SJSA1 (cell line): ENCODE measurements around the gene AKAP13. TPM values are rescaled to one million over a fixed set of nuclear protein-coding genes. Genes with fewer than 3 reads are reported as not detected.
"Not testable (repeated sequence)": the region's sequence is repeated elsewhere in the genome, so short reads cannot be mapped to it uniquely, and the experiment has no call there.

Experiments used
- DNase-seq, 2 experiments: peaks; one replicate each; pipeline ENCODE4 v3.0.0-alpha.2; 2015 to 2020; ENCODE audit warnings: low spot score in 2 of 2, low read depth in 1 of 2
- H3K27ac ChIP-seq: fragments of 250-450 bp; sonication (Bioruptor Pico); 2 replicates; pipeline ENCODE4 v1.5.1; 2020; ENCODE audit warnings: mild to moderate bottlenecking, moderate library complexity
- H3K27me3 ChIP-seq: fragments of 250-450 bp; sonication (Bioruptor Pico); replicated peaks from 2 replicates; pipeline ENCODE4 v1.5.1; 2020; ENCODE audit warnings: mild to moderate bottlenecking, moderate library complexity
- H3K36me3 ChIP-seq: fragments of 250-450 bp; sonication (Bioruptor Pico); 2 replicates; pipeline ENCODE4 v1.5.1; 2020; ENCODE audit warnings: mild to moderate bottlenecking
- H3K4me1 ChIP-seq: fragments of 250-450 bp; sonication (Bioruptor Pico); replicated peaks from 2 replicates; pipeline ENCODE4 v1.6.1; 2021; ENCODE audit warnings: mild to moderate bottlenecking
- H3K4me3 ChIP-seq: fragments of 250-450 bp; sonication (Bioruptor Pico); 2 replicates; pipeline ENCODE4 v1.5.1; 2020; ENCODE audit warnings: mild to moderate bottlenecking
- H3K9me3 ChIP-seq: fragments of 250-450 bp; sonication (Bioruptor Pico); replicated peaks from 2 replicates; pipeline ENCODE4 v1.5.1; 2020; ENCODE audit warnings: mild to moderate bottlenecking
- total RNA-seq: library from RNA; depleted of rRNA; stranded (reverse); fragments of >200 nt; shearing (Covaris generic); gene quantifications from 2 replicates; pipeline ENCODE4 v1.2.3, GENCODE V29; 2014

Gene AKAP13
- total RNA-seq, 1 experiment from 2014 or later = 65.4 TPM

- H3K4me1 ChIP-seq = peaks cover 71% of the 10 kb centered on the region
Observed at GRCh38 chr15:85480923-85481322, 100.5 kb downstream of the AKAP13 start.

GRCh38 chr15:85481543-85481942 lies 101.1 kb downstream of the AKAP13 start:
- H3K4me3 ChIP-seq, H3K27me3 ChIP-seq, H3K36me3 ChIP-seq, H3K9me3 ChIP-seq: not testable (repeated sequence)
- DNase-seq = peak in 1 of 2 experiments; percentile 42
- peaks cover 73% of the 10 kb centered on the region for H3K4me1 ChIP-seq
- peak overlapping the region; percentile 88 for H3K27ac ChIP-seq

More at GRCh38 chr15:85480923-85481322, 100.5 kb downstream of the AKAP13 start:
- DNase-seq = peak in 1 of 2 experiments; percentile 31
- Histone ChIP-seq H3K36me3 (no peaks in the 10 kb centered on the region), H3K9me3 (no peaks in the 10 kb centered on the region), H3K27me3 (no peaks in the 10 kb centered on the region), H3K27ac (peak overlapping the region; percentile 7; the same call in 1 of the 2 replicates), H3K4me3 (no peak overlapping the region)

DNA sequence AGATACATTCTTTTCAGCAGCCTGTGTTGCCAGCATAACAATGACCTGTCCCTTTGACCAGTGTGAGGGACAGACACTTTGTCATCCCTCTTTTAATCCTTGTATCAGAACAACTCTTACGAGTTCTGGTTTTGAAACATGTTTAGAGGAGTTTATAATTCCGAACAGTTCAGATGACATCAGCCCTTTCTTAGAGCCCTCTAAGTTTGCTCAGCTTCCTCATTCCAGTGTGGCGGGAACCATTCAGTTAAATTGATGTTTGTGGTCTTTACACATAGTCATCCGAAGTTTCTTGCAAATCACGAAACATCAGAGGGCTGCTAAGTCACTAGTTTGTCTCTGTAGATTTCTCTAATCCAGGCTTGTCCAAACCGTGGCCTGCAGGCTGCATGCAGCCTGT lies 102.5 kb downstream of the AKAP13 start:
- H3K9me3 ChIP-seq = no peaks in the 10 kb centered on the region
- peak overlapping the region; percentile 88 for H3K27ac ChIP-seq
- no peaks in the 10 kb centered on the region for H3K27me3 ChIP-seq
- H3K36me3 ChIP-seq = no peaks in the 10 kb centered on the region
- DNase-seq = peak; percentile 72 to 84
- H3K4me1 ChIP-seq = peaks cover 61% of the 10 kb centered on the region
- no peak overlapping the region for H3K4me3 ChIP-seq

DNA sequence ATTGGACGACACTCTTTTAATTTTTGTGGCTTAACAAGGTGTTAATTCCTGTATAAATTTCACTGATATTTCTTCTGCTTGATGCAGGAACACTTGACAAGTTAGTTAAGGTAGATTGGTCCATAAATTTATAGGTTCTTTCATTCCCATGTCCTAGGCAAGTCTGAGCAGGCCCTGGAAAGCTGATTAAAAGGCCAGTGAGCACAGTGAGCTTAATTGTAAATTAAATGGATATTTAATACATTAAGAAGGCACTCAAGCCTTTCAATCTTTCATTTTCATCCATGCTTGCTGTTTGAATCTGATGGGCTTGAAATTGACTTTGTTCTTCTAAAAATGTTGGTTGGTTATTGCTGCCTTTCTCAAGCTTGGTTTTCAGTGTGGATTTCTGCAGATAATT lies 103.6 kb downstream of the AKAP13 start:
- H3K27ac ChIP-seq, H3K36me3 ChIP-seq: not testable (repeated sequence)

DNA sequence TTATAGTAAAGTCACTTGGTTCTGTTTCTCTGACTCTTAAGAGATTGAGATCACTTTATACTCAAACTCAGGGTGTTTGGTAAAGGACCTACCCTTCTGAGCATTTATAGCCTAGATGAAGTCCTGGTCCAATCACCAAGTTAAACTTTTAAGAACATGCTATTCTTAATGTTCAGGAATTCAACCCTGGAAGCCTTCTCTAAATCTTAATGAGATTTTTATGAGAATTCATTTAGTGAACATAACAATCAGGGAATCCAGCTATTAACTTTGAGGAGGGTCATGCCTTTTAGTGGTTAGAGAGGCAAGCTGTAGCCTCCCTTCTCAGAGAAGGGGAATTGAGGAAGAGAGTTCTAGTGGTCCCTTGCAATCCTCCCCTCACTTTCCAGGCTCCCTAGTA lies 104.5 kb downstream of the AKAP13 start:
- H3K9me3 ChIP-seq, H3K36me3 ChIP-seq, DNase-seq, H3K4me3 ChIP-seq, H3K27ac ChIP-seq, H3K27me3 ChIP-seq: not testable (repeated sequence)
- peaks cover 43% of the 10 kb centered on the region for H3K4me1 ChIP-seq

More for the DNA sequence above, 103.6 kb downstream of the AKAP13 start:
- not testable (repeated sequence) for H3K4me3 ChIP-seq, DNase-seq, H3K27me3 ChIP-seq, H3K9me3 ChIP-seq
- H3K4me1 ChIP-seq = peaks cover 53% of the 10 kb centered on the region

DNA sequence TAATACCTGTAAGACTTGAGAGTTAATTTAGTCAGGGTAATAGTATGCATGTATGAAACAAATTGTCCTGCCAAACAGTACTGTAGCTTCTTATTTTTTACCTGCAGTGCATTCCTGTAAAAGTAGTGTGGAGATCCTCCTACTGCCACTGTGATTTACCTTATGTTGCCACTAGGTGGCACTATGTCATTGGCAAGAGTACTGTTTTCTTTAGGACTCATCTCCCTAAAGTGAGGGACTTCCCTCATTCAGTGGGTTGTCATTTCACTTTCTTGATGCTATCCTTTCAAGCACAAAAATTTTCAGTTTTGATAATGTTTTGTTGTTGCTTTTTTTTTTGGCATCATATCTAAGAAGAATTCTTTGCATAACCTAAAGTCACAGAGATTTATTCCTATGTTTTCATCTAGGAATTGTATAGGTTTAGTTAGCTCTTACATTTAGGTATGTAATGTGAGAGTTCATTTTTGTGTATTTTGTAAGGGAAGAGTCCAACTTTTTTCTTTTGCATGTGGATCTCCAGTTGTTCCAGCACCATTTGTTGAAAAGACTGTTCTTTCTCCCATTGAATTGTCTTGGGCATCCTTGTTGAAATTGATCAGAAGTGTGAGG lies 105.7 kb downstream of the AKAP13 start:
- no peaks in the 10 kb centered on the region for H3K27me3 ChIP-seq
- DNase-seq = peak; percentile 66
- H3K4me3 ChIP-seq = no peak overlapping the region
- peaks cover 32% of the 10 kb centered on the region for H3K4me1 ChIP-seq
- no peak overlapping the region for H3K27ac ChIP-seq
- H3K9me3 ChIP-seq = no peaks in the 10 kb centered on the region
- peaks cover 3% of the 10 kb centered on the region; the same call in 1 of the 2 replicates for H3K36me3 ChIP-seq

- H3K27ac ChIP-seq, H3K4me3 ChIP-seq, H3K27me3 ChIP-seq, H3K36me3 ChIP-seq, H3K9me3 ChIP-seq: not testable (repeated sequence)
- peak; percentile 46 to 67 for DNase-seq
- peaks cover 14% of the 10 kb centered on the region for H3K4me1 ChIP-seq
Observed at GRCh38 chr15:85487796-85488195, 107.4 kb downstream of the AKAP13 start.

DNA sequence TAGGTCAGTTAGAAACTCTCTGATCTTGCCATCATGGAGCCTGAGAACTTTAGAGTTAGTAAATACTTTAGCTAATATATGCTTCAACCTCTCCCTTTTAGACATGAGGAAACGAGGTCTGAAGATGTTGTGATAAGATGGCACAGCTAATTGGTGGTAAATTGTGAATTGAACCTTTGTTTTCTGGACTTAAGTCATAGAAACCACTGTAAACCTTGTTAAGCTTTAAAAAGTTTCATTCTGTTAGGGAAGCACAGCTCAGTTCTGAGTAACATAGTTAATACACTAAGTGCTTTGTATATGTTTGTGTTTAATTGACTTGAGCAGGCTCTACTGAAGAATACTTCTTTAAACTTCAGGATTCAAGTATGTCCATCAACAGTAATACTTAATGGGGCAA lies 108.6 kb downstream of the AKAP13 start:
- no peak for DNase-seq
- no peak overlapping the region for H3K27ac ChIP-seq

GRCh38 chr15:85489773-85490493 lies 109.5 kb downstream of the AKAP13 start:
- no peak for DNase-seq
- Histone ChIP-seq H3K27me3 (no peaks in the 10 kb centered on the region), H3K36me3 (peaks cover 10% of the 10 kb centered on the region; the same call in 1 of the 2 replicates), H3K9me3 (no peaks in the 10 kb centered on the region), H3K4me1 (peaks cover 24% of the 10 kb centered on the region), H3K4me3 (no peak overlapping the region), H3K27ac (no peak overlapping the region)

More for the DNA sequence above, 108.6 kb downstream of the AKAP13 start:
- no peak overlapping the region for H3K4me3 ChIP-seq
- H3K27me3 ChIP-seq = no peaks in the 10 kb centered on the region
- H3K9me3 ChIP-seq = no peaks in the 10 kb centered on the region
- peaks cover 10% of the 10 kb centered on the region; the same call in 1 of the 2 replicates for H3K36me3 ChIP-seq
- H3K4me1 ChIP-seq = peaks cover 15% of the 10 kb centered on the region

- H3K27me3 ChIP-seq = no peaks in the 10 kb centered on the region
- H3K27ac ChIP-seq = no peak overlapping the region
- H3K4me3 ChIP-seq = no peak overlapping the region
- DNase-seq = no peak
- peaks cover 10% of the 10 kb centered on the region; the same call in 1 of the 2 replicates for H3K36me3 ChIP-seq
- H3K9me3 ChIP-seq = no peaks in the 10 kb centered on the region
- peaks cover 26% of the 10 kb centered on the region for H3K4me1 ChIP-seq
Observed at GRCh38 chr15:85490856-85491255, 110.5 kb downstream of the AKAP13 start.

DNA sequence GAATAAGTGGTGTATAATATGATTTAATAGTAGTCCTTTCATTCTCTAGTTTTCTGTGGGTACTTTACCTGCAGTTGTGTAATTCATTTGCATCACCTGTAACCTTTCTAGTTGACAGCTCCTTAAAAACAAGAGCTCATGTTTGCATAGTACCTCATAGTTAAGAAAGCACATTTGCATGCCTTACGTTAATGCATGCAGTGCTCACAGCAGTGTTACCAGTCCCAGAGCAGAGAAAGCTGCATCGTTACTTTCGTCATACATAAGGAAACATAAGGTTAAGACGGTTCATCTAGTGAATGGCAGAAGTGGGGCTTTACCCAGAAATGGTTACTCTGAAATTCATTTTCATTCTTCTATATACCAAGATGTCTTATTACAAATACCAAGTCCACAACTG lies 111.3 kb downstream of the AKAP13 start:
- Histone ChIP-seq H3K27me3 (no peaks in the 10 kb centered on the region), H3K27ac (no peak overlapping the region), H3K4me3 (no peak overlapping the region), H3K9me3 (no peaks in the 10 kb centered on the region), H3K36me3 (peaks cover 10% of the 10 kb centered on the region; the same call in 1 of the 2 replicates), H3K4me1 (peaks cover 23% of the 10 kb centered on the region)
- no peak for DNase-seq

GRCh38 chr15:85492406-85492805 lies 112.0 kb downstream of the AKAP13 start:
- Histone ChIP-seq H3K4me1 (peaks cover 23% of the 10 kb centered on the region), H3K9me3 (no peaks in the 10 kb centered on the region), H3K36me3 (peaks cover 10% of the 10 kb centered on the region; the same call in 1 of the 2 replicates), H3K27ac (no peak overlapping the region), H3K4me3 (no peak overlapping the region), H3K27me3 (no peaks in the 10 kb centered on the region)
- DNase-seq = no peak

DNA sequence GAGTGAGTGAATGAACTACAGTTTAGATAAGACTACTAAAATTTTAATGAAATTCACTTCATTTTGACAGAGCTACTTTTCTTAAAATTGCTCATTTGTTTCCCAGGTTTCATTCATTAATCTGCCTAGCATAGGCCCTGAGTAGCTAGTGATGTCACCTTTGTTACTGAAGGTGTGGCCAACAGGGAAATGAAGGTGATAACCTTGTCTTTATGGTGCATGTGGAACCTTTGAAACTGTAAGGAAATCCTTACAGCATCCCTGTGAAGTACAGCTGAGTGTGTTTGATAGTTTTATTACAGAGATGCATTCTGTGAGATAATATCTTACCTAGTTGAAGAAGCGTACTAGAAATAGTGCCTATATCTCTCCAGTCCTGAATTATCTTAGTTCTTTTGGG lies 112.9 kb downstream of the AKAP13 start:
- peaks cover 20% of the 10 kb centered on the region for H3K4me1 ChIP-seq
- H3K36me3 ChIP-seq = peaks cover 10% of the 10 kb centered on the region; the same call in 1 of the 2 replicates
- no peak overlapping the region for H3K4me3 ChIP-seq
- no peaks in the 10 kb centered on the region for H3K9me3 ChIP-seq
- peak overlapping the region; percentile 75 for H3K27ac ChIP-seq
- H3K27me3 ChIP-seq = no peaks in the 10 kb centered on the region
- no peak for DNase-seq

GRCh38 chr15:85494048-85494777 lies 113.8 kb downstream of the AKAP13 start:
- Histone ChIP-seq H3K27ac (peak overlapping the region; percentile 75), H3K9me3 (no peaks in the 10 kb centered on the region), H3K27me3 (no peaks in the 10 kb centered on the region), H3K4me1 (peaks cover 25% of the 10 kb centered on the region), H3K4me3 (no peak overlapping the region), H3K36me3 (peaks cover 10% of the 10 kb centered on the region; the same call in 1 of the 2 replicates)
- DNase-seq = peak; percentile 60 to 80
